Heart right ventricle (tissue), 16 donors: ENCODE measurements around the gene HOXA13. TPM values are rescaled to one million over a fixed set of nuclear protein-coding genes. Genes with fewer than 3 reads are reported as not detected.

Experiments used
- ATAC-seq, 8 donors: fragments of 200-7000 bp; cut with Tn5 transposase; one replicate each; pipeline ENCODE4 v1.9.1; 2020; ENCODE audit warnings: mild to moderate bottlenecking in 8 of 8, moderate library complexity in 8 of 8, moderate number of reproducible peaks in 1 of 8
- DNase-seq, 2 donors: peaks; one replicate each; pipeline ENCODE4 v3.0.0-alpha.2; 2020
- H3K27ac ChIP-seq, 10 donors: fragments of 200-600 bp; sonication (generic) in 2 of 10; one replicate each; pipeline versions ENCODE4 v1.5.0 to v1.8.0; 2020 to 2022; ENCODE audit warnings: mild to moderate bottlenecking in 3 of 10
- H3K27me3 ChIP-seq, 7 donors: fragments of 200-600 bp; one replicate each; pipeline ENCODE4 v1.8.0; 2021 to 2022; ENCODE audit warnings: mild to moderate bottlenecking in 2 of 7
- H3K36me3 ChIP-seq, 9 donors: fragments of 200-600 bp; sonication (generic) in 1 of 9; one replicate each; pipeline versions ENCODE4 v1.5.0 to v1.8.0; 2020 to 2022; ENCODE audit warnings: mild to moderate bottlenecking in 2 of 9
- H3K4me1 ChIP-seq, 9 donors: fragments of 200-600 bp; sonication (generic) in 1 of 9; one replicate each; pipeline versions ENCODE4 v1.5.0 to v1.8.0; 2020 to 2022; ENCODE audit warnings: mild to moderate bottlenecking in 4 of 9
- H3K4me3 ChIP-seq, 10 donors: fragments of 200-600 bp; sonication (generic) in 2 of 10; one replicate each; pipeline versions ENCODE4 v1.5.0 to v1.8.0; 2020 to 2022; ENCODE audit warnings: mild to moderate bottlenecking in 7 of 10, moderate library complexity in 2 of 10
- H3K9me3 ChIP-seq, 11 donors: fragments of 200-600 bp in 10 of 11; sonication (generic) in 2 of 11; one replicate each; pipeline versions ENCODE4 v1.5.0 to v1.8.0; 2013 to 2022; ENCODE audit warnings: mild to moderate bottlenecking in 2 of 11, control low read depth in 1 of 11, moderate library complexity in 1 of 11
- CTCF ChIP-seq, 9 donors: fragments of 200-600 bp; sonication (generic) in 2 of 9; IDR thresholded peaks; one replicate each; pipeline versions ENCODE4 v1.5.0 to v1.8.0; 2021 to 2022; ENCODE audit warnings: antibody characterized with exemption in 9 of 9, mild to moderate bottlenecking in 5 of 9, moderate library complexity in 1 of 9
- WGBS, 2 donors: extraction: QIAGEN DNeasy Blood & Tissue Kit; methylation state at CpG; one replicate each; pipeline ENCODE4 v1.1.7; 2013; ENCODE audit warnings: inconsistent platforms in 1 of 2; 5-methylcytosine and 5-hydroxymethylcytosine counted together
- intact Hi-C, 10 donors: fragments of 100-400 bp; cut with DNase I; formaldehyde crosslinking; loops; one replicate each; pipeline versions ENCODE4 v1.11.1 to v1.14.2; 2022
- polyA plus RNA-seq, 2 donors: library from polyadenylated mRNA; stranded (reverse); fragments of 200-250 nt; gene quantifications; one replicate each; pipeline ENCODE4 v1.2.3, GENCODE V29; 2013
- total RNA-seq, 10 donors: library from RNA; stranded (reverse); fragmentation: NEBNext Ultra II Directional in 3 of 10; extraction: Animal tissue kit (Norgen Biotek cat#: 25700) in 3 of 10; gene quantifications; one replicate each; pipeline versions ENCODE4 v1.2.1 to v1.2.4, GENCODE V29; 2021 to 2023
- donor health status: Arrhythmogenic right ventricular cardiomyopathy.
- donor health status: ischemic (EF 13 %, LVEDD 7.1; RV severe dilation, severe dysfunction).
- donor health status: healthy with polysubstance abuse.
- donor health status: DM: no; HTN: yes; CAD: no.
- donor health status: DM: no; HTN: no; CAD: no.
- donor health status: ischemic (EF 25% LVEDD 6.9; RV normal size, moderate dysfunction).
- donor health status: ischemic (EF 25% LVEDD 5.7; RV mildly dilated, moderate dysfunction).
- donor health status: healthy.
- donor health status: DM: yes; HTN: yes; CAD: no.
- donor health status: Ischemic cardiomyopathy.
- donor health status: ischemic (EF 35%, LVEDD 5.7; RV mildly dilated, moderate dysfunction).
- donor health status: nonischemic (EF 11% LVEDD 7.7; RV severe dilation, severe dysfunction).
- donor health status: DM: yes; HTN: yes; CAD: no.
- donor health status: PGD.
- donor health status: ischemic (EF 29% LVEDD 5.4; RV normal size, mild dysfunction).
- donor health status: nonischemic (EF 23%, LVEDD 6.1; RV moderate dilation, normal function).

The HOXA13 gene
- total and polyA plus RNA-seq, 12 donors = not detected

- intact Hi-C loops = no loop called here
- peak within 1 kb of the TSS; percentile 20 to 53 (median 40) for H3K4me3 ChIP-seq
- peaks cover 8 to 47% (median 30%) of the 10 kb centered on the region in 9 donors for H3K4me1 ChIP-seq
- H3K9me3 ChIP-seq = no peaks in the 10 kb centered on the region
- peak within 1 kb of the TSS in 1 of 10 donors; percentile 20 for H3K27ac ChIP-seq
- WGBS, 2 donors = 4 to 7% methylated on average over 79 to 82 of the region's 82 CpGs
- TF ChIP-seq CTCF (IDR thresholded peaks at IDR 0.05) = no peak
- DNase-seq = no peak
- ATAC-seq = peak in 2 of 8 donors; percentile 5 to 15
- peaks cover 78 to 100% (median 100%) of the 10 kb centered on the region in 7 donors for H3K27me3 ChIP-seq
- peaks cover 0 to 3% (median 0%) of the 10 kb centered on the region in 9 donors for H3K36me3 ChIP-seq
Observed at GRCh38 chr7:27173956-27174873, 25.7 kb downstream of the HOXA13 start, which contains the start of gene HOXA10. Gene HOXA10 (minus strand): TSS chr7:27174320. CDS start chr7:27174306, 14 bp downstream.

GRCh38 chr7:27173511-27173955 is 26.4 kb downstream of the HOXA13 start:
- ATAC-seq = peak in 3 of 8 donors; percentile 37 to 49 (median 47)
- H3K4me3 ChIP-seq = peak overlapping the region; percentile 20 to 53 (median 40)
- peak overlapping the region in 1 of 10 donors; percentile 20 for H3K27ac ChIP-seq
- H3K4me1 ChIP-seq = peaks cover 8 to 51% (median 30%) of the 10 kb centered on the region in 9 donors
- WGBS, 2 donors = 1% methylated on average over 56 to 59 of the region's 59 CpGs
- H3K9me3 ChIP-seq = no peaks in the 10 kb centered on the region
- no peak for TF ChIP-seq CTCF (IDR thresholded peaks at IDR 0.05)
- intact Hi-C loops = no loop called here
- no peak for DNase-seq
- H3K27me3 ChIP-seq = peaks cover 79 to 100% (median 100%) of the 10 kb centered on the region in 7 donors
- peaks cover 0 to 3% (median 0%) of the 10 kb centered on the region in 9 donors for H3K36me3 ChIP-seq

GRCh38 chr7:27172823-27173510 is 26.9 kb downstream of the HOXA13 start:
- ATAC-seq (peak in 4 of 8 donors; percentile 25 to 50 (median 40)), DNase-seq (no peak)
- H3K27me3 ChIP-seq = peaks cover 84 to 100% (median 100%) of the 10 kb centered on the region in 7 donors
- 0 to 2% methylated on average over 58 of the region's 58 CpGs for WGBS, 2 donors
- H3K27ac ChIP-seq = peak overlapping the region in 1 of 10 donors; percentile 20
- intact Hi-C loops = no loop called here
- TF ChIP-seq CTCF (IDR thresholded peaks at IDR 0.05) = no peak
- peaks cover 8 to 55% (median 30%) of the 10 kb centered on the region in 9 donors for H3K4me1 ChIP-seq
- no peaks in the 10 kb centered on the region for H3K9me3 ChIP-seq
- peak overlapping the region; percentile 20 to 53 (median 40) for H3K4me3 ChIP-seq
- H3K36me3 ChIP-seq = peaks cover 0 to 3% (median 0%) of the 10 kb centered on the region in 9 donors

- Histone ChIP-seq H3K9me3 (no peaks in the 10 kb centered on the region), H3K4me3 (peak overlapping the region in 2 of 10 donors; percentile 20 to 53), H3K27me3 (peaks cover 83 to 100% (median 100%) of the 10 kb centered on the region in 7 donors), H3K27ac (no peak overlapping the region), H3K36me3 (peaks cover 0 to 3% (median 0%) of the 10 kb centered on the region in 9 donors), H3K4me1 (peaks cover 8 to 56% (median 30%) of the 10 kb centered on the region in 9 donors)
- intact Hi-C loops = no loop called here
- 12% methylated on average over 10 of the region's 10 CpGs for whole genome bisulfite sequencing, 2 donors
- TF ChIP-seq CTCF (IDR thresholded peaks at IDR 0.05) = no peak
- ATAC-seq = no peak
- DNase-seq = no peak
Observed at GRCh38 chr7:27172315-27172774, 27.5 kb downstream of the HOXA13 start.
